SK-MEL-5 (cell line): Measurements from ENCODE around the gene LSP1. TPM values are rescaled to one million over a fixed set of nuclear protein-coding genes. Genes with fewer than 3 reads are reported as not detected.
"Not testable (repeated sequence)": the region's sequence is repeated elsewhere in the genome, so short reads cannot be mapped to it uniquely, and the experiment has no call there.

Experiments used
- DNase-seq: peaks from one replicate; pipeline ENCODE4 v3.0.0-alpha.2; 2016; ENCODE audit warnings: low read depth, low spot score
- in situ Hi-C: cut with HindIII; loops from 2 replicates; pipeline ENCODE4 v1.10.0; 2016; ENCODE audit warnings: low sequenced_read_pairs, high pct_unique_total_duplicates, low pct_unique_long_range_greater_than_20kb
- total RNA-seq: library from RNA; depleted of rRNA; stranded (reverse); fragments of >200 nt; shearing (Covaris generic); gene quantifications from 2 replicates; pipeline ENCODE4 v1.2.3, GENCODE V29; 2014

The LSP1 gene
- total RNA-seq, 1 experiment from 2014 or later: not detected

DNA sequence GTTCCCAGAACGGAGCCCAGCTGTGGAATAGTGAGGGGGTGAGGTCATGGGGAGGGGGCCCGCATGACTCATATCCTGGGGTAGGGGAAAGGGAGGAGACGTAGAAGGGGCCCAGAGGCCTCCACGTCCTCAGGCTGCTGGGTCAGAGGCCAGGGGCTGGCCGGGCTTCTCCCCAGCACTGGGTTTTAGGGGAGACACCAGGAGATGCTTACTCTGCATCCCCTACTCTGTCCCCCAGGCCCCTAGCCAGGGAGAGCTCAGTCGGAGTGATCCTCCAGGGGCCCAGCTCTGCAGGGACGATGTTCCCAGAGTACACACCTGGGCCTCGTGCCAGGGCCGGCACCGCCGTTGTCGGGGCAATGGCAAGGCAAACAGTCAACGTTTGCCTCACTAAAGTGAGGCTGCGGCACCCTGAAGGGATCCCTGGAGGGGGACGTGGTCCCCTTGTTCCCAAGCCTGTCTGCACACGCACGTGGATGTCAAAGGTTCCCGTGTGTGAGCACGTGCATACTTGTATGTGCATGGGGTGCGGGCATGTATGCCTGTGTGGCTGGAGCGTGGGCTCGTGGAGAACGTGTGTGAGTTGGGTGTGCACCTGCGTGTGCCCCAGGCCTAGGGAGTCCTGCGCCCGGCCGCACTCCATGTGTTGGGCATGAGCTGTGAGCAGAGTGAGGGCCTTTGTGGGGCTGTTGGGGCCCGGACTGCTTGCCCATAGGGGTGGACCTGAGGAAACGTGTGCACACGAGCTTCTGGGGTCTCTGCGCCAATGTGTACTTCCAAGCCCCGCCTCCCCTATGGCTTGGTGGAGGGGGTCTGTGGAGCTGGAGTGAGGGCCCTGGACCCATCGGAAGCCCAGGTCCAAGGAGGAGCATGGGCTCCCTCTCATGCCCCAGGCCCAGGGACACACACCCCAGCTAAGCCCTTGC lies 24.6 kb downstream of the LSP1 start:
- DNase-seq: no peak
- in situ Hi-C loops: no loop called here

DNA sequence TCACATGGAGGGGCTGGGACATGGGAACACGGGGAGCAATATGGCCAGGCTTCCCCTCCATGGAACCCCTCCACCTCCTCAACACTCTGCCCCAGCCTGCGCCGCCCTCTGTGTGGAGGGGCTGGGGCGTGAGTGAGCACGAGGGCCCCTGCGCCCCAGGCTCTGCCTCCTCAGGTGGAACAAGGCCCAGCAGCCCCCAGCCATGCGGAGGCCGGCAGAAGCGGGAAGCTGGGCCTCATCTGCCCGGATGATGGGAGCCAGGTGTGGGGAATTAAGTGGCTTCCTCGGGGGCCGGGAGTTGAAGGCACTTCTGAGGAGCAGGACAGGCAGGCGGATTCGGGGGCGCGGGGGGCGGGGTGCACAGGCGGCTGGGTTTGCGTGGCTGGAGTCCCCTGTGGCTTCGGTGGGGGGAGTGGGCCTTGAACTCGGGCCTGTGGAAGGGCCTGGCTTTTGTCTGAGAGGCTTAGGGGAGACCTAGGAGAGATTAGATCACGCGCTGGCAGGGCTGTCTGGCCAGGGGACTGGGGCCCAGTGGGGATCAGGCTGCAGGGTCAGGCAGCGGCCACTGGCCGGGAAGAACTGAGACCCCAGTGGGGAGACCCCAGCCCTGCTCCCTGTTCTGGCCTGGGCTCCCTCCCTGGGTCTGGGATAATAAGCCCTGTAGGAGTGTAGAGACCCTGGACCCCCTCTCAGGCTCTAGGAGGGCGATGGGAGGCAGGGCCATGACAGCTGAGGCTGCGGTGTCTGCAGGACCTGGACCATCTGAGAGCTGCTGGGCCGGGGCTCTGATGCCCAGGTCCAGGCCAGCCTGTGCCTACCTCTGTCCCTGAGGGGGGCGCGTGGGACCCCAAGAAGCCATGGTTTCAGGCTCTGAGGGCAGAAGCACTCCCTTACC lies 25.5 kb downstream of the LSP1 start:
- DNase-seq: no peak
- in situ Hi-C loops: no loop called here

DNA sequence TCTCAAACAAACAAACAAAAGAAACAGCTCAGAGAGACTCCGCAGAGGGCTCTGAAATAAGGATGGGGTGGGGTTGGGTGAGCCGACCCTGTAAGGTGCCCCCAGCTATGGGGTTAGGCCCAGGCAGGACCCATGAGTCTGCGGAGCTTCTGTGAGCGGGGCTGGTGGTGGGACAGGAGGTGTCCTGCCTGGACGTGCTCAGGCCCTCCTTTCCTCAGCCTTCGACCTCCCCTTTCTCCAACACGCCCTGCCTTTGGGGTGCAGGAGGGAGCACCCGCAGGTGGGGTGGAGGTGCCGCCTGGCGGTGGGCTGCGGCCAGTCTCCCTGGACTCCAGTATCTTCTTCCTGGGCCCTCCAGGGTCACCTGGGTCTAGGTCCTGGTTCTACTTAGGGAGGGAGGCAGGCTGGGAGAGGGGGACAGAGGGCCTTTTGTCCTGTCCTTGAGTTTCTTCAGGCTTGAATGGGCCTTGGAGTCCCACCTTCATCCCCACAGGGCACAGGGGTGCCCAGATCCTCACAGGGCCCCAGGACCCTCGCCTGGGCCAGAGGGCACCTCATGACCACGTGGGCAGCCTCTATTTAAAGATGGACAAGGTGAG lies 26.6 kb downstream of the LSP1 start:
- no peak for DNase-seq

DNA sequence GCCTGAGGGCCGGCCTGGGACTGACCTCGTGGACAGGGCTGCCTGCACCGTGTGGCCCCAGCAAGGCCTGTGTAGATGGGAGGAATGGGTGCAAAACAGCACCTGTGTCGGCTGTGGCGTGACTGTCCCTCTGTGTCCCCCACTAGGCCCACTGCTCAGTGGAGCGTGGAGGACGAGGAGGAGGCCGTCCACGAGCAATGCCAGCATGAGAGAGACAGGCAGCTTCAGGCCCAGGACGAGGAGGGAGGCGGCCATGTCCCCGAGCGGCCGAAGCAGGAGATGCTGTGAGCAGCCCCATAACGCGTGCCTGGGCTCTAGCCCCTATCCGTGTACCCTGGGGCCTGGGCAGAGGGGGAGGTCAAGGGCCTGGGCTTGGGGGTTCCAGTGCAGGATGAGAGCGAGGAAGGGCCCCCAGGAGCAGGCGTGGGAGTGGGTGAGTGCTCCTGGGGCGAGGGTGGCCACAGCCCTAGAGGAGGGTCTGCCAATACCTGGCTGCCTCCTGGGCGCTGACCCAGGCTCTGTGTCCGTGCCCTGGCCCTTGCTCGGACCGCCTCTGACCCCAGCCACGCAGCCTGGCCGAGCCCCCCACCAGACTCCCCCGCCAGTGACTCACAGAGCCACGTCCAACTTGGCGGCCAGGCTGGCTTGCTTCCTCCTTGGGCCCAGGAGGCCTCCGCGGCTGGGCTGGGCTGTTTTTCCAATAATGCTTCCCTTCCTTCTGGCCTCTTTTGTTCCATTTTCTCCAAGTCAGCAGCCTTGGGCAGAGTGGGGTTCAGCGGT lies 27.2 kb downstream of the LSP1 start:
- in situ Hi-C loops: no loop called here

More for the DNA sequence above, 26.6 kb downstream of the LSP1 start:
- in situ Hi-C loops: no loop called here

DNA sequence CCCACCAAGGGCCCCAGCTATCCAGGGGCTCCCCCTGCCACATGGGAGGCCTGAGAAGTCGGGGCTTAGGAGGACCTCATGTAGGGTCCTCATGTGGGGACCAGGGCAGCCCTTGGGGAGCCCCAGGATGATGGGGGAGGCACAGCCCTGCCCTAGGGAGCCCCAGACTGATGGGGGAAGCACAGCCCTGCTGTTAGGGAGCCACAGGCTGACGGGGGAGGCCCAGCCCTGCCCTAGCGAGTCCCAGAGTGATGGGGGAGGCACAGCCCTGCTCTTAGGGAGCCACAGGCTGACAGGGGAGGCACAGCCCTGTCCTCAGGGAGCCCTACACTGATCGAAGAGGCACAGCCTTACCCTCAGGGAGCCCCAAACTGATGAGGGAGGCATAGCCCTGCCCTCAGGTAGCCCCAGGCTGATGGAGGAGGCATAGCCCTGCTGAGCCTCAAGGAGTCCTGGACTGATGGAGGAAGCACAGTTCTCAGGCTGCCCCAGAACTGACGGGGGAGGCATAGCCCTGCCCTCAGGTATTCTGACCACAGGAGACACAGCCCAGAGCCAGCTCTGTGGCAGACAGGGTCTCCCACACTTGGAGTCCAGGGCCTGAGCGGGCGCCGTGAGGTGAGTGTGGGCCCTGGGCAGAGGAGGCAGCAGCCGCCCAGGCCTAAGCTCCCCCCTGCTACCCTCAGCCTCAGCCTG lies 28.0 kb downstream of the LSP1 start:
- no peak for DNase-seq
- in situ Hi-C loops: no loop called here

More for the DNA sequence above, 27.2 kb downstream of the LSP1 start:
- DNase-seq: no peak

DNA sequence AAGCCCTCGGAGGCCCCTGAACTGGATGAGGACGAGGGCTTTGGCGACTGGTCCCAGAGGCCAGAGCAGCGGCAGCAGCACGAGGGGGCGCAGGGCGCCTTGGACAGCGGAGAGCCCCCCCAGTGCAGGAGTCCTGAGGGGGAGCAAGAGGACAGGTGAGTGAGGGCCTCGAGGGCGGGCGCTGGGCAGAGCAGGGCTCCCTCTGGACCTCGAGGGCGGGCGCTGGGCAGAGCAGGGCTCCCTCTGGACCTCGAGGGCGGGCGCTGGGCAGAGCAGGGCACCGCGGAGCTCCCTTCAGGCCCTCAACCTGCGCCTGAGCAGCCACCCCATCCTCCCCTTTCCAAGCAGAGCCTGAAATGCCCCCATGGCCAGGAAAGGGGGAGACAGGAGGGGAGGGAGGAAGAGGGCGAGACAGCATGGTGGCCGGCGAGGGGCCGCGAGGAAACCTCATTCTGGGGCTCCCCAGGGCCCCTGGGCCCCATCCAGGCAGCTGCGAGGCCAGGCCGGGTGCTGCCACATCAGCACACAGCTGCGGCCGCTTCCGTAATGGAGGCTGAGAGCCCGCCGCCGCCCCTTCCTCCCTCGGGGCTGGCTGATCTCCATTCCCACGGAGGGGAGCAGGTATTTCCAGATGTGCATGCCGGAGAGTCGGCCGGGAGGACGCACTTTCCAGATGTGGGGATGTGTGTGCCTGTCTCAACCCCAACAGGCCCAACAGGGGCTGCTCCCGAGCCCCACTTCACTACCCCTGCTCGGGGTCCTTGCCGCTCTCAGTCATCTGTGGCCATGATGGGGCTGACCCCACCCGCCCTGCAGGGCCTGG lies 28.8 kb downstream of the LSP1 start:
- no peak for DNase-seq
- in situ Hi-C loops: no loop called here

DNA sequence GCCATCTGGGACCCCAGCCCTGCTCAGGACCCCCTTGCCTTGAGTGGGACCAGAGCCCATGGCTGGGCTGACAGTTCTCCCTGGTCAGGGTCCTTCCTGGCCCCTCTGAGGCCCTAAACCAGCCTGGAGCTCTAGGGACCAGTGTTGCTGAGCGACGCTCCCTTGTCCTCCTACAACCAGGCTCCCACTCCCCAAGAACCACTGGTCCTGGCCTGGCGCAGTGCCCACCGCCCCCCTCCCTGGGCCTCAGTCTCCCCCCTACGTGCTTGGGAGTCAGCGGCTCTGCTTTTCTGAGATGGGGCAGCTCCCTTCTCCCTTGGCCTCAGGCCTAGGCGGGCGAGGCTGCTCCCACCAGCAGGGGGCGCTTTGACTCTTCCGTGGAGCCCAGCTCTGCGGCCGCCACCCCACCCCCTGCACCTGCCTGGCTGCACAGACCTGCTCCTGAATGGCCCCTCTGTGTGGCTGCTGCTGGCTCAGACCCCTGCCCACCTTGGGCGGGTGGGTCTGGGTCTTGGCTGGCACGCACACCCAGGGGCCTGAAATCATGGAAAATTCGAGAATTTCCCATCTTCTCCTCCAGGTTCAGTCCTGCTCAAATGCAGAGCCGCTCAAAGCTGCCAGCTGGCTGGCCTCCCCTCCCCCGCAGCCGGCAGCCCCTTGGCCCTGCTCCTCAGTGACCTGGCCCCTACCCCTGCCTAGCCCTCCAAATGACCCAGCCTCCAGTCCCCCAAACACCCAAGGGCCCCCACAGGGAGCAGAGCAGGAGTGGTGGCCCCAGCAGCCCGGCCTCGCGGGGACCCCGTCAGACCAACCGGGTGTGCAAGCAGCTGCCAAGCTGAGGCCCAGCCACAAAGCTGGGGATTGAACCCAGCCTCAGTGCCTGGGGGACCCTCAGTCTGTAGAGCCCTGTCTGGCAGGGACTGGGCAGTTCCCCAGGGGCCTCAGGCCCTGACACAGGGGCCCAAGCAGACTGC lies 29.7 kb downstream of the LSP1 start:
- in situ Hi-C loops: no loop called here
- DNase-seq: peak; percentile 75

DNA sequence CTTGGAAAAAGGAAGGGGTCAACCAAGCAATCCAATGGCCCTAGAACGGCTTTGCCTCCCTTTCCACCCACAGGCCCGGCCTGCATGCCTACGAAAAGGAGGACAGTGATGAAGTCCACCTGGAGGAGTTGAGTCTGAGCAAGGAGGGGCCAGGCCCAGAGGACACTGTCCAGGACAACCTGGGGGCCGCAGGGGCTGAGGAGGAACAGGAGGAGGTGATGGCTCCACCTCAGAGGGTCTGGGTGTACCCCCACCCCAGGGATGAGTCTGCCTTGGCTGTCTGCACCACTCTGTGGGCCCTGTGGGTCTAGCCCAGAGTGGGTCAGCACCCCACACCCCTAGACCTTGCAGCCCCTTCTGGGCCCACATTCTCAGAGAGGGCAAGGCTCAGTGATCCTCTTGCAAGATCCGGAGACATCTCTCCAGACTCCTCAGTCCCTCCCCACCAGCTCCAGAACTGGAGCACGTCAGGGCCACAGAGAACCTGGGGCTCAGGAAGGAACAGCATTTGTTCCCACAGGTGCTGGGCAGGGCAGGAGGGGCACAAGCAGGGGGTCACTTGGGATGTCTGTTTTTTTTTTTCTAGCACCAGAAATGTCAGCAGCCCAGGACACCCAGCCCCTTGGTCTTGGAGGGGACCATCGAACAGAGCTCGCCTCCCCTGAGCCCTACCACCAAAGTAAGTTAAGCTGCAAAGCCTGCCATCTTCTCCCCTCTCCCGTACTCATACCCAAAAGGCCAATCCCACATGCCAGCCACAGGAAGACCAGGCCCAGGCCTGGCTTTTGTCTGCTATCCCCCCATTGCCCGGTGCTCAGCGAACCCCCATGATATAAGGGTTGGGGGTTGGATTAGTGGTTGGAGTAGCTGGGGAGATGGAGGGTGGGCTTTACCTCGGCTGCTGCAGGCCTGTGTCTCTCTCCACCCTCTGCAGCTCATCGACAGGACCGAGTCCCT lies 30.7 kb downstream of the LSP1 start:
- no peak for DNase-seq
- in situ Hi-C loops: no loop called here

DNA sequence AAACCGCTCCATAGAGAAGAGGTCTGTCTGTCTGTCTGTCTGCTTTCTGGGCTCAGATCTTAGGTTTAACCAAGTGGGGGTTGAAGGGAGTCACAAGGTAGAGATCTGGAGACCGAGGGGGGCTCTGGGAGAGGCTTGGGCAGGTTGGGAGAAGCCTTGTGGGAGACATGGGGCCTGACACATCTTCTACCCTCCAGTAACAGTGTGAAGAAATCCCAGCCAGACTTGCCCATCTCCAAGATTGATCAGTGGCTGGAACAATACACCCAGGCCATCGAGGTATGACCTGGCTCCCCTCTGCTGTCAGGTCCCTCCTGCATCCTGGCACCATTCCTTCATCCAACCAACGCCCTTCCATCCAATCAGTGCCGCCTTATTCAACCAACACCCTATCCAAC lies 31.4 kb downstream of the LSP1 start:
- in situ Hi-C loops: no loop called here
- no peak for DNase-seq

DNA sequence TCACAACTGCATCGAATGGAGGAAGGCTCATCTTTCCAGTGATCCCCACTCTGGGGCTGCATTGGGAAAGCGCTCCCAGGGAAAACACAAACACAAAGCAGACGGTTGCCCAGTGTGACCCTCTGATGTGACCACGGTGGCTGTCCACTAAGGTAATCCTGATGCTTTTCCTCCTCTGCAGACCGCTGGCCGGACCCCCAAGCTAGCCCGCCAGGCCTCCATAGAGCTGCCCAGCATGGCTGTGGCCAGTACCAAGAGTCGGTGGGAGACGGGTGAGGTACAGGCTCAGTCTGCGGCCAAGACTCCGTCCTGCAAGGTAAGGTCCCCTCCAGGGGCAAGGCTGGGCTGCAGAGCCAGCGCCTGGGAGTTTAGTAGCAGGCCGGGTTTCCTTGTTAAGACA lies 33.7 kb downstream of the LSP1 start:
- in situ Hi-C loops: not testable (repeated sequence)

DNA sequence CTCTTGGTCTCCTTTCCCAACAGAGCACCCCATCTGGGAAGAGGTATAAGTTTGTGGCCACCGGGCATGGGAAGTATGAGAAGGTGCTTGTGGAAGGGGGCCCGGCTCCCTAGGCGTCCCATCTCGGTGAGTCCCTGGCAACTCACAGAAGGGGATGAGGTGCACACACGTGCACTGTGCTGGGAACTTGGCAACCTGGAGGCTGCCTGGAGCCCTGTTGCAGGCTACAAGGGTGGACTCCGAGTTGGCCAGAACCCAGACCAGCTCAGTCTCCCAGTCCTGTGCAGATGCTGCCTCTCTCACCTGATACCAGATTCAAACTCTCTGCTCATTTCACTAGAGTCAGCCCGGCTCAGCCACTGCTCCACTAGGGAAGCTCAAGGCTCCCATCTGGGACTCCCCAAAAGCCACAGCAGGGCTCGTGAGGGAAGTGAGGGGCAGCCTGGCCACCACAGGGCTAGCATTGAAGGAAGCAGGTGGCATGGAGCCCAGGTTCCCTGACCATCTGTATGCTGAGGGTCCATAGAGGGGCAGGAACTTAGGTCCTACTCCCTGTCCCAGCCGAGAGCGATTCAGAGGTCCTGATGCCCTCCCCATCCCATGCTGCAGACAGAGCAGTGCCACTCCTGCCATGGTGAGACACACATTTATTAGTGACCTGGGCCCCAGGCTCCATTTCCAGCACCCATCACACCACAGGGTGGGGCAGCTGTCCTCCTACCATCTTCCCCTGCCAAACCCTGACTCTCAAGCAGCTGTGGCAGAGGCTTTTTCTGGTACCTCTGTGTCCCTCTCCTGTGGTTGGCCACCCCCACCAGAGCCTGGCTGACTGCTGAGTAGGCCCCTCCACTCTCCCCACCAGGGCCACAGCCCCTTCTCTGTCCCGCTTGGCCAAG lies 34.8 kb downstream of the LSP1 start:
- DNase-seq: no peak
- in situ Hi-C loops: no loop called here

More for the DNA sequence above, 33.7 kb downstream of the LSP1 start:
- not testable (repeated sequence) for DNase-seq

DNA sequence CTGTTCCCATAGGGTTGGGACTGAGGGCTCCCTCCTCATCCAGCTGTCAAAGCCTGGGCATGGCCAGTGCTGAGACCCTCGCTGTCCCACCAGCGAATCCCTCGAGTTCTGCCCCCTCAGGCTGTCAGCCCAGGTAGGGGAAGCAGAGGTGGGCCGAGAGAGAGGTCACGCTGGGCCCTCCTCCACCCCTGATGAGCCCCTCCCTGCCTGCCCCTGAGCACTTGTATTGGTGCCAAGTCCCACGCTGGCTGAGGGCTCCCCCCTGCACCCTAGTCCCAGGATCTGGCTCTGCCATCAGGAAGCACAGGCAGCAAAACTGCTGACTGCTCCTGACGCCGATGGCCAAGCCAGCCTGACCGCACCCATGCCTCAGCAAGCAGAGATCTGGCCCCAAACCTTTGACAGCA lies 35.5 kb downstream of the LSP1 start:
- DNase-seq: no peak

DNA sequence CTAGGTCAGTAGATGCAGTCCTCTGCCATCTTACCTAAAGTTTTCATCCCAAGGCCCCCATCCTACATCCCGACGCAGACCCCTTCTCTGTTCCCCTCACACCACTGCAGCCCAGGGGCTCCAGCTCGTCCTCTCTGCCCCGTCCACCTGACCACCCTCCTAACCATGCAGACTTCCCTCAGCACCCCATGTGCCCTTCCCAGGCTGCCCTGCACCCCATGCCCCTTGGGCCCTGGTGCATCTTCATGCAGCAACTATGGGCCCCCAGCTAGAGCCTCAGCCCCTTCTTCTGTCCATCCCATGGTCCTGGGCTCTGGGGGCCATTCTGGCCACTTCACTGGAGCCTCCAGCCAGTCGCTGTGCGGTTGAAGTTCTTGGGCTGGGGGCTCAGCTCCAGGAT lies 35.9 kb downstream of the LSP1 start:
- in situ Hi-C loops: no loop called here
- no peak for DNase-seq

More for the DNA sequence above, 35.5 kb downstream of the LSP1 start:
- in situ Hi-C loops: no loop called here
